Mucosa of descending colon (tissue), 3 donors: Measurements from ENCODE around the gene DCLK1. TPM values are rescaled to one million over a fixed set of nuclear protein-coding genes. Genes with fewer than 3 reads are reported as not detected.

ENCODE experiments used
- ATAC-seq: fragments of 200-7000 bp; cut with Tn5 transposase; one replicate; pipeline ENCODE4 v1.9.1; 2020; ENCODE audit warnings: mild to moderate bottlenecking, moderate library complexity
- DNase-seq, 3 donors: peaks; one replicate each; pipeline ENCODE4 v3.0.0-alpha.2; 2020
- H3K36me3 ChIP-seq: fragments of 200-600 bp; one replicate; pipeline ENCODE4 v1.8.0; 2021; ENCODE audit warnings: low read depth, mild to moderate bottlenecking
- H3K4me1 ChIP-seq: fragments of 200-600 bp; one replicate; pipeline ENCODE4 v1.8.0; 2021; ENCODE audit warnings: low read depth, mild to moderate bottlenecking
- H3K4me3 ChIP-seq: fragments of 200-600 bp; one replicate; pipeline ENCODE4 v1.8.0; 2021; ENCODE audit warnings: mild to moderate bottlenecking
- H3K9me3 ChIP-seq: fragments of 200-600 bp; one replicate; pipeline ENCODE4 v1.8.0; 2021; ENCODE audit warnings: mild to moderate bottlenecking
- intact Hi-C, 2 donors: fragments of 100-400 bp; cut with DNase I in 1 of 2; cut with micrococcal nuclease in 1 of 2; formaldehyde crosslinking; loops; one replicate each; pipeline versions ENCODE4 v1.11.0 to v1.11.1; 2022; cut with DNase I, micrococcal nuclease
- total RNA-seq, 3 donors: library from RNA; stranded (reverse); fragmentation: NEBNext Ultra II Directional in 2 of 3; extraction: Animal tissue kit (Norgen Biotek cat#: 25700) in 2 of 3; gene quantifications; one replicate each; pipeline versions ENCODE4 v1.2.1 to v1.2.4, GENCODE V29; 2021 to 2023
- TF ChIP-seq, protein P1 (sequence below): fragments of 200-600 bp; IDR thresholded peaks from one replicate; pipeline ENCODE4 v1.8.0; 2022; ENCODE audit warnings: antibody characterized with exemption, mild to moderate bottlenecking
- donor health status: DM: no; HTN: no; CAD: no; lungs with moderate emphysema.
- donor health status: DM: no; HTN: no; CAD: no.
- donor health status: DM: no; HTN: yes; CAD: no.

Gene DCLK1
- total RNA-seq, 3 donors from 2014 or later: 2.6 to 17.9 (median 12.7) TPM

GRCh38 chr13:36000028-36000427, 131.2 kb downstream of the DCLK1 start:
- TF ChIP-seq, protein P1, sequence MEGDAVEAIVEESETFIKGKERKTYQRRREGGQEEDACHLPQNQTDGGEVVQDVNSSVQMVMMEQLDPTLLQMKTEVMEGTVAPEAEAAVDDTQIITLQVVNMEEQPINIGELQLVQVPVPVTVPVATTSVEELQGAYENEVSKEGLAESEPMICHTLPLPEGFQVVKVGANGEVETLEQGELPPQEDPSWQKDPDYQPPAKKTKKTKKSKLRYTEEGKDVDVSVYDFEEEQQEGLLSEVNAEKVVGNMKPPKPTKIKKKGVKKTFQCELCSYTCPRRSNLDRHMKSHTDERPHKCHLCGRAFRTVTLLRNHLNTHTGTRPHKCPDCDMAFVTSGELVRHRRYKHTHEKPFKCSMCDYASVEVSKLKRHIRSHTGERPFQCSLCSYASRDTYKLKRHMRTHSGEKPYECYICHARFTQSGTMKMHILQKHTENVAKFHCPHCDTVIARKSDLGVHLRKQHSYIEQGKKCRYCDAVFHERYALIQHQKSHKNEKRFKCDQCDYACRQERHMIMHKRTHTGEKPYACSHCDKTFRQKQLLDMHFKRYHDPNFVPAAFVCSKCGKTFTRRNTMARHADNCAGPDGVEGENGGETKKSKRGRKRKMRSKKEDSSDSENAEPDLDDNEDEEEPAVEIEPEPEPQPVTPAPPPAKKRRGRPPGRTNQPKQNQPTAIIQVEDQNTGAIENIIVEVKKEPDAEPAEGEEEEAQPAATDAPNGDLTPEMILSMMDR: no peak
- no peak for ATAC-seq
- no peak for DNase-seq
- Histone ChIP-seq H3K4me3 (no peak overlapping the region), H3K36me3 (no peaks in the 10 kb centered on the region), H3K4me1 (no peaks in the 10 kb centered on the region), H3K9me3 (no peaks in the 10 kb centered on the region)
- intact Hi-C loops: no loop called here

DNA sequence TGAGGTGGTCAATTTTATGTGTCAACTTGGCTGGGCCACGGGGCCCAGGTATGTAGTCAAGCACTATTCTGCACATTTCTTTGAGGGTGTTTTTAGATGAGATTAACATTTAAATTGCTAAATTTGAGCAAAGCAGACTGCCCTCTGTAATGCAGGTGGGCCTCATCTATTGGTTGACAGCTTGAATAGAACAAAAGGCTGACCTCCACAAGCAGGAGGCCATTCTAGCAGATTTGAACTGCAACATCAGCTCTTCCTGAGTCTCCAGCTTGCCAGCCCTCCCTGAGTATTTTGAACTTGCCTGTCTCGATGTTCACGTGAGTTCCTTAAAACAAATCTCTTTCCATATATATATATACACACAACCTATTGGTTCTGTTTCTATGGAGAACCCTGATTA, 134.8 kb downstream of the DCLK1 start:
- DNase-seq (no peak), ATAC-seq (no peak)
- TF ChIP-seq, protein P1: no peak
- intact Hi-C loops: no loop called here
- no peaks in the 10 kb centered on the region for H3K36me3 ChIP-seq
- no peaks in the 10 kb centered on the region for H3K4me1 ChIP-seq
- no peak overlapping the region for H3K4me3 ChIP-seq
- no peaks in the 10 kb centered on the region for H3K9me3 ChIP-seq

GRCh38 chr13:35995136-35995535, 136.0 kb downstream of the DCLK1 start:
- Histone ChIP-seq H3K4me1 (no peaks in the 10 kb centered on the region), H3K9me3 (no peaks in the 10 kb centered on the region), H3K4me3 (no peak overlapping the region), H3K36me3 (no peaks in the 10 kb centered on the region)
- ATAC-seq: no peak
- TF ChIP-seq, protein P1: no peak
- no peak for DNase-seq
- intact Hi-C loops: no loop called here

DNA sequence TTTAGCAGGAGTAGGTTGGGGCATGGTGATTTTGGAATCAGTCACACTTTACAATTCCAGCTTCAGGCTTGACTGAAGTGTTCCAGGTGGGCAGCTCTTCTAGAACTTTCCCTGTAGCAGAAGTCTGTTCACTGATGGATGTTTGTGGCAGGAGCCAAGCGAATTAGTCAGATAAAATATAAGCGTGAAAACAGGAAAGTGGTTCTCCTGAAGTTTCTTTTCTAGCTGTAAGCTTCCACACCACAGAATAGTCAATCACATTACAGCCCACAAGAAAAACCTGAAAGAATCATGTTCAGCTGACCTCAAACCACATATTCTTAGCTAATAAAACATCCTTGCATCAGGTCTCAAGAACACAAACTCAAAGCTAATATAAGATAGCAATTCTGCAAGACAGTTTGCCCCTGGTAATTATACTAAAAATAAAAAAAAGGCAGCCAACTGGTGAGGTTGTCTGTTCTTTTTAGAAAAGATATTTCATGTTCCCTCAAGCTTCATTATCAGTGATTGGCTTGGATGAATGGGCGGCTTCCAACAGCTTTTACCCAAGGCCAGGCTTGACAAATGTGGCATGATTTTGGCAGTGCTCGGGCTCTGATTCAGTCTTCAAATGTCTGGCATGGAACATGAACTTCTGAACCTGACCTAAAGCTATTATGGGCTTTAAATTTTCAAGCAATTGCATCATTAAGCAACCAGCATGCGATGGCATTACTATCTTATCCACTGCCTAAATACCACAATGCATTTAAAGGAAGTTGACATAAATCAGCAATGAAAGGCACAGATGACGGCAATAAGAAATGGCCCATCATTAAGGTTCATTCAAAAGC, 136.8 kb downstream of the DCLK1 start:
- DNase-seq: no peak
- H3K9me3 ChIP-seq: no peaks in the 10 kb centered on the region
- intact Hi-C loops: no loop called here
- H3K4me1 ChIP-seq: no peaks in the 10 kb centered on the region
- no peak overlapping the region for H3K4me3 ChIP-seq
- TF ChIP-seq, protein P1: no peak
- no peak for ATAC-seq
- no peaks in the 10 kb centered on the region for H3K36me3 ChIP-seq

DNA sequence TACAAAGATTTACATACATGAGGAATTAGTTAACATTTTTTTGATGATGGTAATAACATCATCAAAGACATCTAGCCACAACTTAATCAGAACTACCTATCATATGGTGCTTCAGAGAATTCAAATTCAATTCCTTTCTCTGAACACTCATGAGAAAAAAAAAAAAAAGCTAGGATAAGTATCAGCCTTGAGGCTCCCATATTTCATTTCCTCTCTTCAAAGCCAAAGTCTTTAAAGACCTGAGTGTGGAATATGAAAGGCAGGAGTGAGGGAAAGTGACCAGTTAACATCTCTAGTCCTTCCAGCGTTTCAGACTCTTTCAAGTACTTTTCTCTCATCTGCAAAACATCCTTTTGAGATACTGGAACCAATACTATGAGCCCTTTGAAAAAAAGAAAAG, 137.5 kb downstream of the DCLK1 start:
- no peak overlapping the region for H3K4me3 ChIP-seq
- H3K36me3 ChIP-seq: no peaks in the 10 kb centered on the region
- ATAC-seq: no peak
- intact Hi-C loops: no loop called here
- H3K9me3 ChIP-seq: no peaks in the 10 kb centered on the region
- DNase-seq: no peak
- TF ChIP-seq, protein P1: no peak
- no peaks in the 10 kb centered on the region for H3K4me1 ChIP-seq
